ENCODE results near the gene MRAP2. TPM values are rescaled to one million over a fixed set of nuclear protein-coding genes. Genes with fewer than 3 reads are reported as not detected.

The MRAP2 gene
- polyA plus RNA-seq, 1 donor (not counting 4 experiments of a cell fraction or from before 2014, with no cell fraction given) = 3.0 TPM

GRCh38 chr6:84043555-84043954 is 10.0 kb downstream of the MRAP2 start:
- no peak overlapping the region for H3K4me2 ChIP-seq (ENCODE audit: control insufficient read depth, extremely low read depth, insufficient read depth, low read depth, low read length)
- dilution Hi-C loops (cut with MboI; ENCODE audit: extremely low pct_ligation_motif_present, low sequenced_read_pairs) = no loop called here
- no peak for FAIRE-seq

GRCh38 chr6:84046755-84047154 is 13.2 kb downstream of the MRAP2 start:
- H3K9me3 ChIP-seq (ENCODE audit: control insufficient read depth, low read depth, low read length) = no peaks in the 10 kb centered on the region
- no peaks in the 10 kb centered on the region for H3K27me3 ChIP-seq (ENCODE audit: control insufficient read depth, extremely low read depth, insufficient read depth, low read length)
- dilution Hi-C loops (cut with MboI; ENCODE audit: extremely low pct_ligation_motif_present, low sequenced_read_pairs) = no loop called here
- TF ChIP-seq EZH2 (IDR thresholded peaks at IDR 0.05; ENCODE audit: low read length) = no peak
- no peak for TF ChIP-seq CTCF (optimal IDR thresholded peaks at IDR 0.05 in 1 of 3, IDR thresholded peaks at IDR 0.05 in 1 of 3, conservative IDR thresholded peaks at IDR 0.05 in 1 of 3; ENCODE audit: extremely low read depth in 1 of 3, insufficient read depth in 2 of 3, low read length in 3 of 3)
- no peaks in the 10 kb centered on the region for H3K79me2 ChIP-seq (ENCODE audit: control insufficient read depth, insufficient read depth, low read length)
- no peaks in the 10 kb centered on the region for H3K4me1 ChIP-seq (ENCODE audit: control insufficient read depth, extremely low read depth, insufficient read depth, low read length)
- H3K4me2 ChIP-seq (ENCODE audit: control insufficient read depth, extremely low read depth, insufficient read depth, low read depth, low read length) = no peak overlapping the region
- no peaks in the 10 kb centered on the region for H3K9me1 ChIP-seq (ENCODE audit: control insufficient read depth, extremely low read depth, insufficient read depth, low read length)
- no peak for DNase-seq (ENCODE audit: low read depth, low spot score)
- no peak overlapping the region for H3K4me3 ChIP-seq (ENCODE audit: control insufficient read depth in 2 of 3, extremely low read depth in 1 of 3, insufficient read depth in 2 of 3, low read depth in 1 of 3, low read length in 3 of 3)
- no peak for FAIRE-seq
- H3K9ac ChIP-seq (ENCODE audit: control insufficient read depth, extremely low read depth, insufficient read depth, low read length) = no peak overlapping the region
- no peaks in the 10 kb centered on the region for H3K36me3 ChIP-seq (ENCODE audit: control insufficient read depth in 2 of 2, extremely low read depth in 1 of 2, insufficient read depth in 2 of 2, low read length in 2 of 2)
- no peaks in the 10 kb centered on the region for H4K20me1 ChIP-seq (ENCODE audit: control insufficient read depth, extremely low read depth, insufficient read depth, low read length)
- no peak overlapping the region for H3K27ac ChIP-seq (ENCODE audit: control insufficient read depth, insufficient read depth, low read length)
- H2AFZ ChIP-seq (ENCODE audit: control insufficient read depth, low read length) = no peak overlapping the region

More at GRCh38 chr6:84043555-84043954, 10.0 kb downstream of the MRAP2 start:
- no peaks in the 10 kb centered on the region for H3K9me3 ChIP-seq (ENCODE audit: control insufficient read depth, low read depth, low read length)
- no peak for TF ChIP-seq CTCF (optimal IDR thresholded peaks at IDR 0.05 in 1 of 3, IDR thresholded peaks at IDR 0.05 in 1 of 3, conservative IDR thresholded peaks at IDR 0.05 in 1 of 3; ENCODE audit: extremely low read depth in 1 of 3, insufficient read depth in 2 of 3, low read length in 3 of 3)
- H3K4me3 ChIP-seq (ENCODE audit: control insufficient read depth in 2 of 3, extremely low read depth in 1 of 3, insufficient read depth in 2 of 3, low read depth in 1 of 3, low read length in 3 of 3) = no peak overlapping the region
- no peaks in the 10 kb centered on the region for H3K27me3 ChIP-seq (ENCODE audit: control insufficient read depth, extremely low read depth, insufficient read depth, low read length)
- H3K27ac ChIP-seq (ENCODE audit: control insufficient read depth, insufficient read depth, low read length) = no peak overlapping the region
- H4K20me1 ChIP-seq (ENCODE audit: control insufficient read depth, extremely low read depth, insufficient read depth, low read length) = no peaks in the 10 kb centered on the region
- no peaks in the 10 kb centered on the region for H3K4me1 ChIP-seq (ENCODE audit: control insufficient read depth, extremely low read depth, insufficient read depth, low read length)
- no peaks in the 10 kb centered on the region for H3K79me2 ChIP-seq (ENCODE audit: control insufficient read depth, insufficient read depth, low read length)
- no peaks in the 10 kb centered on the region for H3K36me3 ChIP-seq (ENCODE audit: control insufficient read depth in 2 of 2, extremely low read depth in 1 of 2, insufficient read depth in 2 of 2, low read length in 2 of 2)
- no peak overlapping the region for H2AFZ ChIP-seq (ENCODE audit: control insufficient read depth, low read length)
- no peak overlapping the region for H3K9ac ChIP-seq (ENCODE audit: control insufficient read depth, extremely low read depth, insufficient read depth, low read length)
- DNase-seq (ENCODE audit: low read depth, low spot score) = no peak
- no peaks in the 10 kb centered on the region for H3K9me1 ChIP-seq (ENCODE audit: control insufficient read depth, extremely low read depth, insufficient read depth, low read length)
